NK-92 (cell line): ENCODE results near the gene NTRK3.

Experiments used
- DNase-seq: peaks from one replicate; lab custom pipeline; 2025; ENCODE audit not compliant: unreplicated experiment; lab: John Stamatoyannopoulos, UW

NTRK3 gene

GRCh38 chr15:88006146-88006545, 250.4 kb downstream of the NTRK3 start:
- no peak for DNase-seq

GRCh38 chr15:88004399-88004798, 252.1 kb downstream of the NTRK3 start:
- no peak for DNase-seq

DNA sequence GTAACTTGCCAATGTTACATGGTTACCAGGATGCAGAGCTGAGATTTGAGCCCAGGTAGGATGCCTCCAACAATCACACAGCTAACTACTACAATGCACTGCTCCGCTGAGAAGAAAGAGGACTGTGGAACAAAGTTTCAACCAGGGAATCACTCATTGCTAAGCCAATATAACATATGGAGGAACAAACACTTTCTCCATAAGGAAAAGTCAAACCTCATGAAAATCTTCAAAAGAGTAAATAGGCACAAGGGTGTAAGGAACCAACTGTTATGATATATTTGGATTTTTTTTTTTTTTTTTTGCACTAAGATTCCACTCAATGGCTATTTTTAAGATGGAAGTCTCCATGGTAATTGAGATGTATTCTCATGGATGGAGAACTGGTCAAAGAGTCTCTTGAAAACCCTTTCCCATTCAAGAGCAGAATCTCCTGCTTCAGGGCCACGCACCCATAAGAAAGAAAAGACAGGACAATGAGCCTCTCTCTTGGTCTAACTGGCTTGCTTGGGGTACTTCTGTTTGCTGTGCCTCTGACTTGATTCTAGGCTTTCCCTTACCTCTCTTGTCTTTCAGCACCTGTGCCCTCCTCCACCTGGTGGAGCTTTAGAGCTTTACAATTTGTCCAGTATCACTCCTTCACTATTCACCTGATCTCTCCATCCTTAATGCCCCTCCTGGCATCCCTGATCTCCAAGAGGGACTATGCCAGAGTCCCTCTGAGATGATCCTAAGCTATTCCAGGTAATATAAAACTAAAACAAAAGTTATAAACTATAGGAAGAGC, 252.8 kb downstream of the NTRK3 start:
- DNase-seq: no peak

DNA sequence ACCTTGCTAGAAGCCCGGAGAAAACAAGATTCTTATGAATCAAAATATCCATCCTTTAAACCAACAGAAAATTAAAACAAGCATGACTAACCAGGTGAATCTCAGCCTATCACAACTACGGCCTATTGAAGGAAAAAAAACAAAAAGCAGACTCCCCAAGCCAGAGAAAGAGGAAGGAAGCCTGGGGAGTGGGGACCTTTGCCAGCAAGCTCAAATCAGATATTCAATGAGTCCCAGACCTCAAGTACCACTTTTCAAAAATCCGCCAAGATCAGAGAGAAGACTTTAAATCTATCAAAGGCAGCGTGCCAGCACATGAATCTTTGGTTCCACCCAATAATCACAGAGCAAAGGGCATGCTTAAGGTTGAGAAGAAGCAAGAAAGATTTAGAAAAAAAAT, 253.8 kb downstream of the NTRK3 start:
- DNase-seq: no peak

GRCh38 chr15:87998630-87999029, 257.9 kb downstream of the NTRK3 start:
- DNase-seq: no peak

DNA sequence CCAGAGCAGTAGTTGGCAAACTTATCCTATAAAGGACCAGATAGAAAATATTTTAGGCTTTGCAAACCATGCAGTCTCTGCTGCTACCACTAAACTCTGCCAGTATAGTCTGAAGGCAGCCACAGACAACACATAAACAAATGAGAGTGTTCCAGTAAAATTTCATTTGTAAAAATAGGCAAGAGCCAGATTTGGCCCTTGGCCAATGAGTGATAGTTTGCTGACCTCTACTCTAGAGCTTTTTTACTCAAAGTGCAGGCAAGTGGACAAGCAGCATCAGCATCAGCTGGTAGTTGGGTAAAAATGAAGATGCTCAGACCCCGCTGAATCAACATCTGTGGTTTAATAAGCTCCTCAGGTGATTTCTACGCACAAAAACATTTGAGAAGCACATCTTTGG, 269.8 kb downstream of the NTRK3 start:
- no peak for DNase-seq

DNA sequence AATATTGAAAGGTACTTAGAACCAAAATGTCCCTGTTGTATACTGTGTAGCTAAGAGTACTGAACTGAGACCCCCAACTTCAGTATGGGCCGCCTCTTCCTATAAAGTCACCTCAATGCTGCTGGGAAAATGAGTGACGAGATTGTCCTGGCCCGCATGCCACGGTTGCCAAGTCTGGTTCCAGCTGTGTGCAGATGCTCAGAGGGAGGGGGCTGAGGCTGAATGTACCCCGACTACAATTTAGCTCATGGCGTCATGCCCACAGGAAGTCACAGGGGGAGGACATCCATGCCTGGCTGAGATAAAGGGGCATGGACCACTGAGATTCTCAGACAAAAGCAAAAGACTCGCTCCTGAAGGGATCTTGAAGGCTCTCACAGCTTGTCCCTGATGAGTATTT, 271.1 kb downstream of the NTRK3 start:
- DNase-seq: no peak

DNA sequence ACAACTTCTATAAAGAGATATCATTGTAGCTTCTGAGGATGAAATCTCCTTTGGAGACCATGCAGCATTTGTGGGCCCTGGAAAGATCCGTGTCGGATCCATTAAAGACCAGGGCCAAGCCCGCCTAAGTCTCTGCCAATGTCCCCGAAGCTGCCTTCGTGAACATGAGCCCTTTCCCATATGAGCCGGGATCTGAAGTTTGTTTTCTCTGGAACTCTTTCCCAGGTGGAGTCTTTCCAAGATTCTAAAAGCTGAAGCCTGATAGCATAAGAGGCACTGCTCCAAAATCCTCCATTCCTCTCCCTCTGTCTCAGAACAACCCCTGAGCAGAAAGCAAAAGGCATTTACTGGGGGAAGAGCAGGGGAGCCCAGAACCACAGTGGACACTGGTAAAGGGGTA, 274.6 kb downstream of the NTRK3 start:
- DNase-seq: no peak

- DNase-seq: no peak
These were observed 278.6 kb downstream of the NTRK3 start for GRCh38 chr15:87977907-87978306.

- no peak for DNase-seq
These were observed 280.0 kb downstream of the NTRK3 start for GRCh38 chr15:87976552-87976951.

DNA sequence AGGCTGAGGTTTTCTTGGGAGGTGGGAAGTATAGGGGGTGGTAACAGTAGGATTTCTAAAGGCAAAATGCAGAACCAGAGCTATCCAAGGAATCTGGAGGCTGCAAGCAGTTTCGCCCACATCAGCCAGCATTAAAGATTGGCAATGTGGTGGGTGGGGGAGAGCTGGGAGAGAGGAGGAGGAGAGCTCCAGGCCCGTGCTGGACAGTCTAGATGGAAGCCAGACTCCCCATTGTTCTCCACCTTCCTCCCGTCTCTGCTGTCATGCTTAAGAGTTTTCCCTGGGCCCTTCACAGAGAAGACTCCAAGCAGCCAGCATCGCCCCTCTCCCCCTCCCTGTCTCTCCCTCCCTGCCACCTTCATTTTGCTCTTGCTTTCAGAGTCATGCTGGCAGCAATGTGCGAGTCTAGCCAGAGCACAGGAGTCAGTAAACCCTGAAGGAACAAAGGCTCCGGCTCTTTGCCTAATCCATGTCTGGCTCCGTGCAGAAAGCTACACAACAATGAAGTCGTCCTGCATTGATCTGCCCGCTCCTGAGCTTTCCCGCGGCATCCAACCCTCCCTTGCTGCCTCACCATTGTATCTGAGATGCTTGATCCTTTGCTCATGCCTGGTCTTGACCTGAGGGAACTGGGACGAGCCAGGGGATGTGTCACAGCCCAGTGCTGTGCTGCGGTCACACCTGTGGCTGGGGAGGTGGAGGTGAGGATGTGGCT, 282.9 kb downstream of the NTRK3 start:
- no peak for DNase-seq

GRCh38 chr15:87971076-87971475, 285.5 kb downstream of the NTRK3 start:
- DNase-seq: no peak

- no peak for DNase-seq
These were observed 288.6 kb downstream of the NTRK3 start for GRCh38 chr15:87967951-87968350.

GRCh38 chr15:87965304-87965703, 291.2 kb downstream of the NTRK3 start:
- no peak for DNase-seq

- no peak for DNase-seq
These were observed 294.1 kb downstream of the NTRK3 start for GRCh38 chr15:87962428-87962827.

DNA sequence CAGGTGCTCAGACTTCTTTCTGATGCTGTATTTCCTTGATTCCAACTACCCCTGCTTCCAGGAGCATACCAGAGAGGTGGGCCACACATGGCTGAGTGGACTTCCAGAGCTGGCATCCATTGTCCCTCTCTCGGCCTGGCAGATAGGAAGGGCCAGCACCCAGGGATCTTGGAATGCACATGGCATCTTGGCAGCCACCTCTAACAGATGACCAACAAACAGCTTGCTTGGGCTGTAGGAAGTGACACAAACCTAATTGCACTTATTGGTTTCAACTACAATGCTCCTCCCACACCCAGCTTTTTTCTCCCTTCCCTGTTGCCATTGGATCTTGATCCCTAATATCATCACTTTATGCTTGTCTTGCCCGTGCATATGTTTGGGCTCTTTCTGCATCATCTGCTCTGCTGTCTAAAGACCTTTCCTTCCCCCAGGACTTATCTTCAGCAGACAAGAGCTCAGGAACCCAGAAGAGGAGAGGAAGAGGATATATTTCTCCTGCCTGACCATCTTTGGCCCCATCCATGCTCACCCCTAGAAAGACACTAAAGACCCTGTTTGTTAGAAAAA, 294.6 kb downstream of the NTRK3 start:
- DNase-seq: no peak

DNA sequence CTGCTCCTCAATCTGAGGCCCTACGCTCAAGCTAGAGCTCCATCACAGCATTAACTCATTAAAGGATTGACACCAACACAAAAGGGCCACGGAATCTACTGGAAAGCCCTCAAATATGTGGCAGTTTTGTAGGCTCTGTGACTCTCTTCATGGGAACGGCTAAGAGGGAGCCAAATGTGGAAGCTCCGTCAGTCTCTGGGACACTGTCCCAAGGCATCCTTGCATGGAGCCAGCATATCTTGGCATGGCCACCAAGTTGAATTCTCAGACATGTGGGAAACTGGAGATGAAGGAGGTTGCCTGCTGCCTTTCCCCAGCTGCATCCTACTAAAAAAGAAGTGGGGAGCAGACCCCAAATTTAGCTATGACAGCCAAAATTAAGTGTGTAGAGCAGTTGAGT, 296.9 kb downstream of the NTRK3 start:
- no peak for DNase-seq

DNA sequence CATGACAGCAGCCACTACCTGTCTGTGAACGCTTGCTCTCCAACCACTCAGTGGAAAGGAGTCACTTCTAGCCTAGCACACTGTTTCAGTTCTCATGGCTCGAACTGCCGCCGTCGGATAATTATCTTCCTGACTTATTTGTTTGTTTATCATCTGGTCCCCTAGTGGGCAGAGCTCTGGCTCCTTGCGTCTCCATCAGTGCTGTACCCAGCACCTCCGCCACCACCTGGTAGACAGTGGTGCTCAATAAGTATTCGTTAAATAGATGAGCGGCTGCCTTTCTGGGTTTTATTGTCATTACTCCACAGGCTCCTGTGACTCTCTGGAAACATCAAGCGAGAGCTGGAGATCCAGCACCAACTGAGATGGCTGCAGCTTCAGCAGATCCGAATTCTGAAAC, 297.5 kb downstream of the NTRK3 start:
- no peak for DNase-seq

DNA sequence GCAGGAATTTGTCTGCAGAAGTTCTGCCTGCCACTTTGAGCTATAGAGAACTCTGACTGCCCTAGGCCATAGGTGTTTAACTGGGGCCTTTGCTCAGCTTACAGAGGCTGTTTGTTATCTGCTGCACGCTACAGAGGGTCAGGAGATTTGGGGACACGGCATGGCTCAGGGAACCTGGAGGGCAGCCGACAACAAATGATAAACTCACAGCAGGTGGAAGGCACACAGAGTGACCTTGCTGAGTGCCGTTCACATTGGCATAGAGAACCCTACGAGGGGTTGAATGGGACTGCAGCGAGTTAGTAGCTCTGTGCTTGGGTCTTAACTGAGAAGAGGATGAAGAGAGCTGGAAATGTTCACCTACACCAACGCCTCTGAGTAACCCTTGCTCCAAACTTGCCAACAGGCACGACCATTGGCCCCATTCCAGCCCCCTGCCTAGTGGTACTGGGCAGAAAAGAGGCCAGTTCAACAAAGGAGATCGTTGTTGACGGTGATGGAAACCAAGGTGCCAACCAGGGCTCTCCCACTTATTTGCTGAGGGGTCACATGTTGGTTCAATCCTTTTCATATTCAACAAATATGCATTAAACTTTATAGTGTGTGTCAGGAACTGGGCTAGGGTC, 301.1 kb downstream of the NTRK3 start:
- DNase-seq: no peak

DNA sequence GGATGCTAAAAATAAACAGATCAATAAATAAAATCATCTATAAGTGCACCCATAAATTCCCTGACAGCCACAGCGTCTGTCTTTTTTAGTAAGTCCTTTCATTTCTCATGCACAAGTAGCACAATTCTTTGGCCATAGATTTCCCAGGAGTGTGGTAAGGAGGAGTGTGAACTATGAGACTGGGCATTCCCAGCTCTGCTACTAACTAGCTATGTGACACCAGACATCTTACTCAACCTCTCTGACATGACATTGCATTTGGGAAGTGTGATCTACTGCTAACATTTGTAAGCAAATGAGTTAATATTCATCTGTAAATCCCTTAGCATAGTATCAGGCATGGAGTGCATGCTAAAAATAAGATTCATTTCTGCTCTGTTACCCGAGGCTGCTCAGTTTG, 301.7 kb downstream of the NTRK3 start:
- no peak for DNase-seq

- DNase-seq: no peak
These were observed 303.7 kb downstream of the NTRK3 start for GRCh38 chr15:87952736-87953287.
